HepG2 (cell line): ENCODE measurements around the gene VIPR1. TPM values are rescaled to one million over a fixed set of nuclear protein-coding genes. Genes with fewer than 3 reads are reported as not detected.
A peak's percentile ranks its signal among the peaks of the same experiment; 100 is the strongest.

Source experiments
- AKAP8 ChIP-seq: sonication (generic); formaldehyde crosslinking; IDR thresholded peaks from 2 replicates; pipeline ENCODE4 v1.5.1; 2020; ENCODE audit warnings: mild to moderate bottlenecking, missing genetic modification reagents
- BORCS8-MEF2B ChIP-seq: sonication (generic); formaldehyde crosslinking; IDR thresholded peaks from 2 replicates; pipeline ENCODE4 v1.8.0; 2022; ENCODE audit warnings: mild to moderate bottlenecking, missing genetic modification reagents
- CREM ChIP-seq, 2 experiments: sonication (generic) in 1 of 2; formaldehyde crosslinking in 1 of 2; IDR thresholded peaks; 2 replicates each; pipeline versions ENCODE4 v1.4.0 to v1.6.1; 2016 to 2020; ENCODE audit warnings: antibody characterized with exemption in 1 of 2, mild to moderate bottlenecking in 1 of 2, missing genetic modification reagents in 1 of 2
- ESRRA ChIP-seq: sonication (generic); formaldehyde crosslinking; IDR thresholded peaks from 2 replicates; pipeline ENCODE4 v1.5.1; 2020; ENCODE audit warnings: mild to moderate bottlenecking, low read depth, missing genetic modification reagents
- HMGXB3 ChIP-seq: sonication (generic); formaldehyde crosslinking; IDR thresholded peaks from 2 replicates; pipeline ENCODE4 v1.4.0; 2020; ENCODE audit warnings: missing genetic modification reagents, borderline replicate concordance
- HNRNPK ChIP-seq: fragments of 200-400 bp; formaldehyde crosslinking; IDR thresholded peaks from 2 replicates; pipeline ENCODE4 v1.6.1; 2018; ENCODE audit warnings: low read length, low read depth, moderate library complexity, mild to moderate bottlenecking; ENCODE audit not compliant: poor library complexity, severe bottlenecking
- KDM3A ChIP-seq: IDR thresholded peaks from 2 replicates; pipeline ENCODE4 v1.6.1; 2018; ENCODE audit warnings: low read depth, missing compliant biosample characterization
- KDM5A ChIP-seq: fragments of 200-600 bp; sonication (generic); IDR thresholded peaks from 2 replicates; pipeline ENCODE4 v1.7.0; 2018; ENCODE audit warnings: antibody characterized with exemption, mild to moderate bottlenecking, low read length, borderline replicate concordance
- KLF11 ChIP-seq: IDR thresholded peaks from 2 replicates; pipeline ENCODE4 v1.6.1; 2016; ENCODE audit warnings: missing compliant biosample characterization
- MXD4 ChIP-seq: IDR thresholded peaks from 2 replicates; pipeline ENCODE4 v1.6.1; 2016; ENCODE audit warnings: mild to moderate bottlenecking, missing biosample characterization, missing genetic modification reagents
- POGK ChIP-seq: sonication (generic); formaldehyde crosslinking; conservative IDR thresholded peaks from 2 replicates; pipeline ENCODE4 v1.8.0; 2022; ENCODE audit warnings: mild to moderate bottlenecking, moderate library complexity, missing genetic modification reagents
- SMARCC2 ChIP-seq: fragments of 450-650 bp; IDR thresholded peaks from 2 replicates; pipeline ENCODE4 v1.6.1; 2017; ENCODE audit warnings: antibody characterized with exemption, mild to moderate bottlenecking
- SNAPC2 ChIP-seq: sonication (generic); formaldehyde crosslinking; IDR thresholded peaks from 2 replicates; pipeline ENCODE4 v1.8.1; 2022; ENCODE audit warnings: mild to moderate bottlenecking, missing genetic modification reagents
- SOX6 ChIP-seq, 2 experiments: fragments of 450-650 bp in 1 of 2; sonication (generic) in 1 of 2; formaldehyde crosslinking in 1 of 2; IDR thresholded peaks; 2 replicates each; pipeline versions ENCODE4 v1.4.0 to v1.6.1; 2017 to 2020; ENCODE audit warnings: antibody characterized with exemption in 1 of 2, mild to moderate bottlenecking in 1 of 2, missing genetic modification reagents in 1 of 2
- STAT5B ChIP-seq: sonication (generic); formaldehyde crosslinking; IDR thresholded peaks from 2 replicates; pipeline ENCODE4 v1.4.0; 2020; ENCODE audit warnings: missing genetic modification reagents
- XBP1 ChIP-seq: sonication (generic); formaldehyde crosslinking; IDR thresholded peaks from 2 replicates; pipeline ENCODE4 v1.5.0; 2020; ENCODE audit warnings: missing genetic modification reagents
- ZFP36L2 ChIP-seq: sonication (generic); formaldehyde crosslinking; IDR thresholded peaks from 2 replicates; pipeline ENCODE4 v1.4.0; 2020; ENCODE audit warnings: missing genetic modification reagents
- ZFYVE20 ChIP-seq: sonication (generic); formaldehyde crosslinking; IDR thresholded peaks from 2 replicates; pipeline ENCODE4 v1.8.0; 2023; ENCODE audit warnings: low read depth, mild to moderate bottlenecking, moderate library complexity, missing genetic modification reagents, borderline replicate concordance
- ZNF598 ChIP-seq: sonication (generic); formaldehyde crosslinking; IDR thresholded peaks from 2 replicates; pipeline ENCODE4 v1.5.1; 2020; ENCODE audit warnings: mild to moderate bottlenecking, missing genetic modification reagents, borderline replicate concordance
- ZNF670 ChIP-seq: sonication (generic); formaldehyde crosslinking; IDR thresholded peaks from 2 replicates; pipeline ENCODE4 v1.8.0; 2022; ENCODE audit warnings: mild to moderate bottlenecking, missing genetic modification reagents, borderline replicate concordance
- ZNF761 ChIP-seq: sonication (generic); formaldehyde crosslinking; conservative IDR thresholded peaks from 2 replicates; pipeline ENCODE4 v1.4.0; 2020; ENCODE audit warnings: mild to moderate bottlenecking, missing genetic modification reagents
- ZNF879 ChIP-seq: sonication (generic); formaldehyde crosslinking; IDR thresholded peaks from 2 replicates; pipeline ENCODE4 v1.8.1; 2023; ENCODE audit warnings: missing genetic modification reagents
- polyA plus RNA-seq, 8 experiments: library from polyadenylated mRNA; depleted of rRNA in 3 of 8; stranded (reverse) in 7 of 8; unstranded in 1 of 8; fragments of >200 nt; fragmentation: Illumina TruSeq in 4 of 8; extraction: Trizol in 4 of 8; gene quantifications; 2 replicates each; pipeline versions ENCODE4 v1.2.1 to v1.2.3, GENCODE V29; 2011 to 2016; ENCODE audit warnings: low read depth in 4 of 8, missing spikeins in 1 of 8, mixed read lengths in 1 of 8; ENCODE audit not compliant: insufficient read depth in 1 of 8
- total RNA-seq, 5 experiments: library from RNA; depleted of rRNA; stranded (reverse); fragments of >200 nt; fragmentation: Illumina TruSeq; extraction: Trizol; gene quantifications; 2 replicates each; pipeline ENCODE4 v1.2.3, GENCODE V29; 2016; ENCODE audit warnings: low read depth in 1 of 5

The VIPR1 gene
- total and polyA plus RNA-seq, 2 of the 13 experiments (the other 11 are each of a cell fraction or from before 2014, with no cell fraction given): 0.04 to 0.11 TPM

GRCh38 chr3:42581709-42582473, 79.4 kb downstream of the VIPR1 start, which contains the start of gene SEC22C (continued):
- no peak for TF ChIP-seq SOX6 (IDR thresholded peaks at IDR 0.05)
- TF ChIP-seq SOX6 (CRISPR knock-in tag; IDR thresholded peaks at IDR 0.05): no peak; the same call in 1 of the 2 replicates
- TF ChIP-seq POGK (CRISPR knock-in tag): no peak
- TF ChIP-seq MXD4: peak; percentile 81; the same call in 1 of the 2 replicates
- peak; percentile 97 for TF ChIP-seq HMGXB3 (CRISPR knock-in tag)
- peak; percentile 56; the same call in 1 of the 2 replicates for TF ChIP-seq CREM (IDR thresholded peaks at IDR 0.05)
- TF ChIP-seq CREM (CRISPR knock-in tag; IDR thresholded peaks at IDR 0.05): no peak
- TF ChIP-seq ZFYVE20 (CRISPR knock-in tag): no peak
- TF ChIP-seq ZFP36L2 (CRISPR knock-in tag): no peak
- peak; percentile 82; the same call in 1 of the 2 replicates for TF ChIP-seq ZNF598
- TF ChIP-seq ZNF761 (CRISPR knock-in tag): 0 out of 2 replicates have a peak, but pooled peaks have one; percentile 48
- TF ChIP-seq KLF11 (CRISPR knock-in tag): 0 out of 2 replicates have a peak, but pooled peaks have one; percentile 11
- 0 out of 2 replicates have a peak, but pooled peaks have one; percentile 88 for TF ChIP-seq SNAPC2
- TF ChIP-seq KDM3A (CRISPR knock-in tag): peak; percentile 57; the same call in 1 of the 2 replicates
- TF ChIP-seq AKAP8 (CRISPR knock-in tag): peak; percentile 81; the same call in 1 of the 2 replicates
- TF ChIP-seq SMARCC2: no peak
- TF ChIP-seq KDM5A: peak; percentile 50; the same call in 1 of the 2 replicates
- peak; percentile 62 for TF ChIP-seq HNRNPK
- TF ChIP-seq ZNF879 (CRISPR knock-in tag): peak; percentile 26; the same call in 1 of the 2 replicates
- TF ChIP-seq XBP1: no peak
- no peak for TF ChIP-seq STAT5B (CRISPR knock-in tag)
- no peak for TF ChIP-seq ESRRA (CRISPR knock-in tag)
- peak; percentile 56; the same call in 1 of the 2 replicates for TF ChIP-seq BORCS8-MEF2B (CRISPR knock-in tag)
- no peak for TF ChIP-seq ZNF670 (CRISPR knock-in tag)
